MM.1S (cell line): ENCODE results near the gene MOB1A.

Source experiments
- DNase-seq: peaks from one replicate; pipeline ENCODE4 v3.0.0-alpha.2; 2015
- H2AFZ ChIP-seq: fragments of 300-600 bp; sonication (generic); 2 replicates; pipeline ENCODE4 v1.6.0; 2016; ENCODE audit warnings: antibody characterized with exemption, low read length
- H3F3A ChIP-seq: fragments of 300-600 bp; sonication (generic); 2 replicates; pipeline ENCODE4 v1.6.1; 2016; ENCODE audit warnings: mild to moderate bottlenecking, antibody characterized with exemption, low read length, moderate library complexity, mixed read lengths; ENCODE audit not compliant: insufficient read depth
- H3K27ac ChIP-seq: fragments of 300-600 bp; sonication (generic); 2 replicates; pipeline ENCODE4 v1.5.1; 2016; ENCODE audit warnings: mild to moderate bottlenecking, low read length
- H3K27me3 ChIP-seq: fragments of 300-600 bp; sonication (generic); replicated peaks from 2 replicates; pipeline ENCODE4 v1.6.0; 2016; ENCODE audit warnings: low read length; ENCODE audit not compliant: insufficient read depth
- H3K36me3 ChIP-seq: fragments of 300-600 bp; sonication (generic); replicated peaks from 2 replicates; pipeline ENCODE4 v1.6.1; 2016; ENCODE audit warnings: mild to moderate bottlenecking, low read length, mixed read lengths; ENCODE audit not compliant: insufficient read depth
- H3K4me1 ChIP-seq: fragments of 300-600 bp; sonication (generic); 2 replicates; pipeline ENCODE4 v1.6.1; 2016; ENCODE audit warnings: low read length, mixed read lengths
- H3K4me2 ChIP-seq: fragments of 300-600 bp; sonication (generic); 2 replicates; pipeline ENCODE4 v1.6.0; 2016; ENCODE audit warnings: low read depth, low read length
- H3K4me3 ChIP-seq: fragments of 300-600 bp; sonication (generic); 2 replicates; pipeline ENCODE4 v1.5.1; 2016; ENCODE audit warnings: low read length, mixed read lengths
- H3K79me2 ChIP-seq: fragments of 300-600 bp; sonication (generic); 2 replicates; pipeline ENCODE4 v1.6.1; 2016; ENCODE audit warnings: mixed run types, low read length, mixed read lengths
- H3K9ac ChIP-seq: fragments of 300-600 bp; sonication (generic); 2 replicates; pipeline ENCODE4 v1.6.1; 2016; ENCODE audit warnings: low read length, mixed read lengths
- H3K9me2 ChIP-seq: fragments of 300-600 bp; sonication (generic); replicated peaks from 2 replicates; pipeline ENCODE4 v1.6.1; 2016; ENCODE audit warnings: mild to moderate bottlenecking, low read length, mixed read lengths; ENCODE audit not compliant: insufficient read depth
- H3K9me3 ChIP-seq: fragments of 300-600 bp; sonication (generic); replicated peaks from 2 replicates; pipeline ENCODE4 v1.6.1; 2016; ENCODE audit warnings: mild to moderate bottlenecking, low read length, mixed read lengths; ENCODE audit not compliant: insufficient read depth
- H4K20me1 ChIP-seq: fragments of 300-600 bp; sonication (generic); 2 replicates; pipeline ENCODE4 v1.6.1; 2016; ENCODE audit warnings: mild to moderate bottlenecking, low read length, moderate library complexity, mixed read lengths; ENCODE audit not compliant: insufficient read depth
- CTCF ChIP-seq: fragments of 300-600 bp; sonication (generic); IDR thresholded peaks from 2 replicates; pipeline ENCODE4 v1.5.1; 2016; ENCODE audit warnings: antibody characterized with exemption, low read length, mixed read lengths
- EZH2 ChIP-seq: fragments of 300-600 bp; sonication (generic); optimal IDR thresholded peaks from 2 replicates; pipeline ENCODE3; 2017; ENCODE audit warnings: low read depth, mild to moderate bottlenecking, antibody characterized with exemption, low read length, mixed read lengths
- EZH2phosphoT487 ChIP-seq: fragments of 300-600 bp; sonication (generic); IDR thresholded peaks from 2 replicates; pipeline ENCODE4 v1.6.1; 2018; ENCODE audit warnings: antibody characterized with exemption, low read length

Gene MOB1A

GRCh38 chr2:74201596-74201995 is 22.9 kb upstream of the MOB1A start:
- peak overlapping the region; percentile 34; the same call in 1 of the 2 replicates for H3K4me2 ChIP-seq
- H3K4me3 ChIP-seq = no peak overlapping the region
- H3K9me3 ChIP-seq = no peaks in the 10 kb centered on the region
- H4K20me1 ChIP-seq = peaks cover 8% of the 10 kb centered on the region; the same call in 1 of the 2 replicates
- H3K36me3 ChIP-seq = no peaks in the 10 kb centered on the region; the same call in 1 of the 2 replicates
- peaks cover 42% of the 10 kb centered on the region for H3F3A ChIP-seq
- no peak overlapping the region for H3K27ac ChIP-seq
- H3K27me3 ChIP-seq = no peaks in the 10 kb centered on the region
- peaks cover 46% of the 10 kb centered on the region for H3K4me1 ChIP-seq
- no peak overlapping the region for H2AFZ ChIP-seq
- DNase-seq = no peak
- peaks cover 71% of the 10 kb centered on the region for H3K79me2 ChIP-seq
- TF ChIP-seq EZH2 (no peak), EZH2phosphoT487 (no peak), CTCF (no peak)
- no peaks in the 10 kb centered on the region for H3K9me2 ChIP-seq
- H3K9ac ChIP-seq = no peak overlapping the region

GRCh38 chr2:74201196-74201595 is 22.5 kb upstream of the MOB1A start:
- Histone ChIP-seq H4K20me1 (peaks cover 8% of the 10 kb centered on the region; the same call in 1 of the 2 replicates), H3K4me1 (peaks cover 42% of the 10 kb centered on the region), H3K36me3 (no peaks in the 10 kb centered on the region; the same call in 1 of the 2 replicates), H3K27me3 (no peaks in the 10 kb centered on the region), H3F3A (peaks cover 38% of the 10 kb centered on the region), H3K4me3 (no peak overlapping the region), H3K4me2 (peak overlapping the region; percentile 34; the same call in 1 of the 2 replicates), H3K79me2 (peaks cover 70% of the 10 kb centered on the region), H3K9me2 (no peaks in the 10 kb centered on the region), H3K27ac (no peak overlapping the region), H3K9ac (no peak overlapping the region), H3K9me3 (no peaks in the 10 kb centered on the region), H2AFZ (no peak overlapping the region)
- TF ChIP-seq CTCF (no peak), EZH2 (no peak), EZH2phosphoT487 (no peak)
- DNase-seq = no peak

- H3K27ac ChIP-seq = peak overlapping the region; percentile 98; the same call in 1 of the 2 replicates
- H3K9me3 ChIP-seq = no peaks in the 10 kb centered on the region
- H3K9me2 ChIP-seq = no peaks in the 10 kb centered on the region
- peaks cover 65% of the 10 kb centered on the region for H3K79me2 ChIP-seq
- peak overlapping the region; percentile 100 for H3K9ac ChIP-seq
- DNase-seq = no peak
- H3F3A ChIP-seq = peaks cover 25% of the 10 kb centered on the region
- H3K4me1 ChIP-seq = peaks cover 31% of the 10 kb centered on the region
- peak overlapping the region; percentile 98 for H3K4me3 ChIP-seq
- peaks cover 8% of the 10 kb centered on the region; the same call in 1 of the 2 replicates for H4K20me1 ChIP-seq
- H3K36me3 ChIP-seq = no peaks in the 10 kb centered on the region; the same call in 1 of the 2 replicates
- H3K27me3 ChIP-seq = no peaks in the 10 kb centered on the region
- no peak overlapping the region for H2AFZ ChIP-seq
- peak overlapping the region; percentile 88 for H3K4me2 ChIP-seq
- TF ChIP-seq EZH2phosphoT487 (no peak), EZH2 (no peak), CTCF (no peak)
Observed at GRCh38 chr2:74199871-74200305, 21.2 kb upstream of the MOB1A start.
